HEK293 (cell line): Measurements from ENCODE around the gene ANKRD35.

Experiments
- CTCF ChIA-PET: fragments of 350-600 bp; formaldehyde crosslinking; extraction: SDS; loops from one replicate; lab custom pipeline; 2021; ENCODE audit warnings: antibody characterized with exemption; lab: Yijun Ruan, JAX
- POLR2A ChIA-PET: fragments of 300-600 bp; formaldehyde crosslinking; extraction: SDS; loops from one replicate; lab custom pipeline; 2020; ENCODE audit warnings: antibody characterized with exemption, inconsistent platforms; lab: Yijun Ruan, JAX
- H3K27ac ChIP-seq: fragments of 200-500 bp; sonication (Bioruptor generic); 2 replicates; pipeline ENCODE4 v1.5.1; 2014; ENCODE audit warnings: low read depth, low read length, control low read depth, inconsistent platforms; ENCODE audit errors: extremely low read depth
- H3K36me3 ChIP-seq, 2 experiments: fragments of 200-500 bp in 1 of 2; sonication (Bioruptor generic) in 1 of 2; 1 replicate in 1 of 2; 2 replicates in 1 of 2; pipeline ENCODE4 v1.5.1; 2014 to 2017; ENCODE audit warnings: inconsistent platforms in 2 of 2, low read length in 2 of 2; ENCODE audit not compliant: control insufficient read depth in 2 of 2, insufficient read depth in 1 of 2
- H3K4me1 ChIP-seq: fragments of 200-500 bp; sonication (Bioruptor generic); 2 replicates; pipeline ENCODE4 v1.5.1; 2014; ENCODE audit warnings: mild to moderate bottlenecking, low read length, inconsistent platforms; ENCODE audit not compliant: control insufficient read depth, insufficient read depth
- H3K4me3 ChIP-seq: 2 replicates; pipeline ENCODE4 v1.5.1; 2011; ENCODE audit warnings: low read depth, mild to moderate bottlenecking, control low read depth, low read length, moderate library complexity
- H3K9me3 ChIP-seq: fragments of 200-500 bp; sonication (Bioruptor generic); 2 replicates; pipeline ENCODE4 v1.5.1; 2014; ENCODE audit warnings: low read depth, low read length, inconsistent platforms; ENCODE audit not compliant: control insufficient read depth, insufficient read depth
- GLIS1 ChIP-seq: fragments of 450-650 bp; formaldehyde crosslinking; IDR thresholded peaks from 2 replicates; pipeline ENCODE4 v1.5.1; 2016; ENCODE audit warnings: missing biosample characterization, missing genetic modification characterization
- SCRT2 ChIP-seq: fragments of 450-650 bp; formaldehyde crosslinking; IDR thresholded peaks from 2 replicates; pipeline ENCODE4 v1.5.1; 2016; ENCODE audit warnings: missing biosample characterization, missing genetic modification characterization
- TCF7L2 ChIP-seq: IDR thresholded peaks from 2 replicates; pipeline ENCODE4 v1.6.1; 2011; ENCODE audit warnings: low read depth, mild to moderate bottlenecking, inconsistent platforms, low read length, moderate library complexity, borderline replicate concordance
- ZBTB21 ChIP-seq: fragments of 450-650 bp; formaldehyde crosslinking; IDR thresholded peaks from 2 replicates; pipeline ENCODE4 v1.5.1; 2017; ENCODE audit warnings: missing biosample characterization, missing genetic modification characterization
- ZFHX2 ChIP-seq: fragments of 450-650 bp; formaldehyde crosslinking; conservative IDR thresholded peaks from 2 replicates; pipeline ENCODE4 v1.5.1; 2016; ENCODE audit warnings: missing biosample characterization, missing genetic modification characterization
- ZNF169 ChIP-seq: fragments of 450-650 bp; formaldehyde crosslinking; IDR thresholded peaks from 2 replicates; pipeline ENCODE4 v1.5.1; 2016; ENCODE audit warnings: missing biosample characterization, missing genetic modification characterization
- ZNF324 ChIP-seq: fragments of 450-650 bp; formaldehyde crosslinking; IDR thresholded peaks from 2 replicates; pipeline ENCODE4 v1.5.1; 2016; ENCODE audit warnings: missing biosample characterization, missing genetic modification characterization
- ZNF350 ChIP-seq: fragments of 450-650 bp; formaldehyde crosslinking; IDR thresholded peaks from 2 replicates; pipeline ENCODE4 v1.5.0; 2017; ENCODE audit warnings: missing biosample characterization, mild to moderate bottlenecking, missing genetic modification characterization
- ZNF544 ChIP-seq: fragments of 450-650 bp; formaldehyde crosslinking; IDR thresholded peaks from 2 replicates; pipeline ENCODE4 v1.5.0; 2017; ENCODE audit warnings: missing biosample characterization, missing genetic modification characterization
- ZNF776 ChIP-seq: fragments of 450-650 bp; formaldehyde crosslinking; IDR thresholded peaks from 2 replicates; pipeline ENCODE4 v1.5.0; 2017; ENCODE audit warnings: missing biosample characterization, missing genetic modification characterization, borderline replicate concordance
- ZNF785 ChIP-seq: fragments of 450-650 bp; formaldehyde crosslinking; IDR thresholded peaks from 2 replicates; pipeline ENCODE4 v1.5.1; 2016; ENCODE audit warnings: missing biosample characterization, missing genetic modification characterization
- ZNF792 ChIP-seq: fragments of 450-650 bp; formaldehyde crosslinking; IDR thresholded peaks from 2 replicates; pipeline ENCODE4 v1.5.1; 2016; ENCODE audit warnings: missing biosample characterization, missing genetic modification characterization
- TF ChIP-seq, protein P1 (sequence below): fragments of 450-650 bp; formaldehyde crosslinking; IDR thresholded peaks from 2 replicates; pipeline ENCODE4 v1.5.1; 2016; ENCODE audit warnings: missing biosample characterization, missing genetic modification characterization
- TF ChIP-seq, protein P2 (sequence below): fragments of 450-650 bp; formaldehyde crosslinking; IDR thresholded peaks from 2 replicates; pipeline ENCODE4 v1.5.1; 2016; ENCODE audit warnings: missing biosample characterization, missing genetic modification characterization
- TF ChIP-seq, protein P3 (sequence below): fragments of 450-650 bp; formaldehyde crosslinking; IDR thresholded peaks from 2 replicates; pipeline ENCODE4 v1.5.1; 2016; ENCODE audit warnings: missing biosample characterization, missing genetic modification characterization
- TF ChIP-seq, protein P4 (sequence below): fragments of 450-650 bp; formaldehyde crosslinking; IDR thresholded peaks from 2 replicates; pipeline ENCODE4 v1.5.1; 2016; ENCODE audit warnings: missing biosample characterization, missing genetic modification characterization
- TF ChIP-seq, protein P5 (sequence below): fragments of 450-650 bp; formaldehyde crosslinking; IDR thresholded peaks from 2 replicates; pipeline ENCODE4 v1.5.1; 2017; ENCODE audit warnings: missing biosample characterization, missing genetic modification characterization

ANKRD35 gene

DNA sequence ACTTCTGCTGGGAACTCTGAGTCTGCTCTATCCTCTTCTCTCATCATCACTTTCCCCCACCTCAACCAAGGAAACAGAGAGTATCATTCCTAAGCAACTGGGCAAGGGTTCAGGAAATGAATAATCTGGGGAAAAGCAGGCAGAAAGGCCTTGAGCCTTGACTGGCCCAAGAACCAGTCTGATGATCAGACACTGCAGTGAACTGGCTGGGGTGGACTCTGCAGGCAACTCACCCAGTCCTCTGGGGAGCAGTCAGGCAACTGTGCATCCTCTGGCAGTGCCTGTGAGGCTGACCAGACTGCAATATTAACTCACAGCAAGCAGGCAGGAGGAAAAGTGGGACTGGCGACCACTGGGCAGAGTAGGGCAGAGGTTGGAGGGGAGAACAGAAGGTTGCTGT lies 991 bp downstream of the ANKRD35 start:
- POLR2A ChIA-PET: interaction anchor here (1.5 kb wide), 1 partner anchor 79 kb away, joined by 3 read pairs; the partner anchor contains the start of genes ANKRD34A and POLR3GL
- Histone ChIP-seq H3K4me3 (no peak overlapping the region), H3K36me3 (no peaks in the 10 kb centered on the region), H3K4me1 (no peaks in the 10 kb centered on the region; the same call in 1 of the 2 replicates), H3K27ac (no peak overlapping the region), H3K9me3 (no peaks in the 10 kb centered on the region)
- TF ChIP-seq, protein P1, sequence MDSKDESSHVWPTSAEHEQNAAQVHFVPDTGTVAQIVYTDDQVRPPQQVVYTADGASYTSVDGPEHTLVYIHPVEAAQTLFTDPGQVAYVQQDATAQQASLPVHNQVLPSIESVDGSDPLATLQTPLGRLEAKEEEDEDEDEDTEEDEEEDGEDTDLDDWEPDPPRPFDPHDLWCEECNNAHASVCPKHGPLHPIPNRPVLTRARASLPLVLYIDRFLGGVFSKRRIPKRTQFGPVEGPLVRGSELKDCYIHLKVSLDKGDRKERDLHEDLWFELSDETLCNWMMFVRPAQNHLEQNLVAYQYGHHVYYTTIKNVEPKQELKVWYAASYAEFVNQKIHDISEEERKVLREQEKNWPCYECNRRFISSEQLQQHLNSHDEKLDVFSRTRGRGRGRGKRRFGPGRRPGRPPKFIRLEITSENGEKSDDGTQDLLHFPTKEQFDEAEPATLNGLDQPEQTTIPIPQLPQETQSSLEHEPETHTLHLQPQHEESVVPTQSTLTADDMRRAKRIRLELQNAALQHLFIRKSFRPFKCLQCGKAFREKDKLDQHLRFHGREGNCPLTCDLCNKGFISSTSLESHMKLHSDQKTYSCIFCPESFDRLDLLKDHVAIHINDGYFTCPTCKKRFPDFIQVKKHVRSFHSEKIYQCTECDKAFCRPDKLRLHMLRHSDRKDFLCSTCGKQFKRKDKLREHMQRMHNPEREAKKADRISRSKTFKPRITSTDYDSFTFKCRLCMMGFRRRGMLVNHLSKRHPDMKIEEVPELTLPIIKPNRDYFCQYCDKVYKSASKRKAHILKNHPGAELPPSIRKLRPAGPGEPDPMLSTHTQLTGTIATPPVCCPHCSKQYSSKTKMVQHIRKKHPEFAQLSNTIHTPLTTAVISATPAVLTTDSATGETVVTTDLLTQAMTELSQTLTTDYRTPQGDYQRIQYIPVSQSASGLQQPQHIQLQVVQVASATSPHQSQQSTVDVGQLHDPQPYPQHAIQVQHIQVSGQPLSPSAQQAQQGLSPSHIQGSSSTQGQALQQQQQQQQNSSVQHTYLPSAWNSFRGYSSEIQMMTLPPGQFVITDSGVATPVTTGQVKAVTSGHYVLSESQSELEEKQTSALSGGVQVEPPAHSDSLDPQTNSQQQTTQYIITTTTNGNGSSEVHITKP (tag by site-specific recombination): peak; percentile 26; the same call in 1 of the 2 replicates
- TF ChIP-seq ZNF776 (tag by site-specific recombination): no peak
- CTCF ChIA-PET: interaction anchor here (0.7 to 2.2 kb wide), 5 partner anchors 25 to 100 kb away, joined by 3 to 9 read pairs (median 5); partner anchors contain the start of genes NUDT17 and PIAS3

DNA sequence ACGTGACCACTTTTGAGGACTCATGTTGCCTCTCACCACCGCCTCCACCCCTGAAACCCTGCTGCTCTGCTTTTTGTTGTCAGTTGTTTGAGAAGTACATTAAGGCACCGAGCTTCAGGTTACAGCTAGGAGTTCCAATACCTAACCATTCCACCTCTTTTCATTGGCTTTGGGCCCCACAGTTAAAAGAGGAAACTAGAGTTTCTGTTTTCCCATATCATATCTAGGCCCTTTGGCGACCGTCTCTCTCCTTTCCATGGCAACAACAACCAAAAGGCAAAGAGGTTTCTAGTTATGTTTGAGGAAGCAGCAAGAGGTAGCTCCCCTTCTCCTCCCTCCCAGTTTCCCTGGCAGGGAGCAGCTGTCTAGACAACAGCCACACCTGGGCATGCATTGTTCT lies 5.9 kb downstream of the ANKRD35 start:
- no peaks in the 10 kb centered on the region for H3K36me3 ChIP-seq
- no peaks in the 10 kb centered on the region for H3K9me3 ChIP-seq
- H3K4me1 ChIP-seq: no peaks in the 10 kb centered on the region
- no peak overlapping the region for H3K4me3 ChIP-seq
- TF ChIP-seq, protein P2, sequence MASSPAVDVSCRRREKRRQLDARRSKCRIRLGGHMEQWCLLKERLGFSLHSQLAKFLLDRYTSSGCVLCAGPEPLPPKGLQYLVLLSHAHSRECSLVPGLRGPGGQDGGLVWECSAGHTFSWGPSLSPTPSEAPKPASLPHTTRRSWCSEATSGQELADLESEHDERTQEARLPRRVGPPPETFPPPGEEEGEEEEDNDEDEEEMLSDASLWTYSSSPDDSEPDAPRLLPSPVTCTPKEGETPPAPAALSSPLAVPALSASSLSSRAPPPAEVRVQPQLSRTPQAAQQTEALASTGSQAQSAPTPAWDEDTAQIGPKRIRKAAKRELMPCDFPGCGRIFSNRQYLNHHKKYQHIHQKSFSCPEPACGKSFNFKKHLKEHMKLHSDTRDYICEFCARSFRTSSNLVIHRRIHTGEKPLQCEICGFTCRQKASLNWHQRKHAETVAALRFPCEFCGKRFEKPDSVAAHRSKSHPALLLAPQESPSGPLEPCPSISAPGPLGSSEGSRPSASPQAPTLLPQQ (tag by site-specific recombination): peak; percentile 80
- TF ChIP-seq SCRT2 (tag by site-specific recombination) (no peak), ZNF169 (no peak), ZNF544 (no peak), ZNF785 (no peak), ZBTB21 (tag by site-specific recombination) (no peak), ZNF324 (tag by site-specific recombination) (no peak), ZNF792 (tag by site-specific recombination) (no peak), ZNF350 (tag by site-specific recombination) (no peak), GLIS1 (no peak), TCF7L2 (no peak), ZFHX2 (no peak)
- TF ChIP-seq, protein P3, sequence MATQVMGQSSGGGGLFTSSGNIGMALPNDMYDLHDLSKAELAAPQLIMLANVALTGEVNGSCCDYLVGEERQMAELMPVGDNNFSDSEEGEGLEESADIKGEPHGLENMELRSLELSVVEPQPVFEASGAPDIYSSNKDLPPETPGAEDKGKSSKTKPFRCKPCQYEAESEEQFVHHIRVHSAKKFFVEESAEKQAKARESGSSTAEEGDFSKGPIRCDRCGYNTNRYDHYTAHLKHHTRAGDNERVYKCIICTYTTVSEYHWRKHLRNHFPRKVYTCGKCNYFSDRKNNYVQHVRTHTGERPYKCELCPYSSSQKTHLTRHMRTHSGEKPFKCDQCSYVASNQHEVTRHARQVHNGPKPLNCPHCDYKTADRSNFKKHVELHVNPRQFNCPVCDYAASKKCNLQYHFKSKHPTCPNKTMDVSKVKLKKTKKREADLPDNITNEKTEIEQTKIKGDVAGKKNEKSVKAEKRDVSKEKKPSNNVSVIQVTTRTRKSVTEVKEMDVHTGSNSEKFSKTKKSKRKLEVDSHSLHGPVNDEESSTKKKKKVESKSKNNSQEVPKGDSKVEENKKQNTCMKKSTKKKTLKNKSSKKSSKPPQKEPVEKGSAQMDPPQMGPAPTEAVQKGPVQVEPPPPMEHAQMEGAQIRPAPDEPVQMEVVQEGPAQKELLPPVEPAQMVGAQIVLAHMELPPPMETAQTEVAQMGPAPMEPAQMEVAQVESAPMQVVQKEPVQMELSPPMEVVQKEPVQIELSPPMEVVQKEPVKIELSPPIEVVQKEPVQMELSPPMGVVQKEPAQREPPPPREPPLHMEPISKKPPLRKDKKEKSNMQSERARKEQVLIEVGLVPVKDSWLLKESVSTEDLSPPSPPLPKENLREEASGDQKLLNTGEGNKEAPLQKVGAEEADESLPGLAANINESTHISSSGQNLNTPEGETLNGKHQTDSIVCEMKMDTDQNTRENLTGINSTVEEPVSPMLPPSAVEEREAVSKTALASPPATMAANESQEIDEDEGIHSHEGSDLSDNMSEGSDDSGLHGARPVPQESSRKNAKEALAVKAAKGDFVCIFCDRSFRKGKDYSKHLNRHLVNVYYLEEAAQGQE (tag by site-specific recombination): no peak
- TF ChIP-seq, protein P4, sequence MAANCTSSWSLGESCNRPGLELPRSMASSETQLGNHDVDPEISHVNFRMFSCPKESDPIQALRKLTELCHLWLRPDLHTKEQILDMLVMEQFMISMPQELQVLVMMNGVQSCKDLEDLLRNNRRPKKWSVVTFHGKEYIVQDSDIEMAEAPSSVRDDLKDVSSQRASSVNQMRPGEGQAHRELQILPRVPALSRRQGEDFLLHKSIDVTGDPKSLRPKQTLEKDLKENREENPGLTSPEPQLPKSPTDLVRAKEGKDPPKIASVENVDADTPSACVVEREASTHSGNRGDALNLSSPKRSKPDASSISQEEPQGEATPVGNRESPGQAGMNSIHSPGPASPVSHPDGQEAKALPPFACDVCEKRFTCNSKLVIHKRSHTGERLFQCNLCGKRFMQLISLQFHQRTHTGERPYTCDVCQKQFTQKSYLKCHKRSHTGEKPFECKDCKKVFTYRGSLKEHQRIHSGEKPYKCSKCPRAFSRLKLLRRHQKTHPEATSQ (tag by site-specific recombination): no peak
- TF ChIP-seq, protein P5, sequence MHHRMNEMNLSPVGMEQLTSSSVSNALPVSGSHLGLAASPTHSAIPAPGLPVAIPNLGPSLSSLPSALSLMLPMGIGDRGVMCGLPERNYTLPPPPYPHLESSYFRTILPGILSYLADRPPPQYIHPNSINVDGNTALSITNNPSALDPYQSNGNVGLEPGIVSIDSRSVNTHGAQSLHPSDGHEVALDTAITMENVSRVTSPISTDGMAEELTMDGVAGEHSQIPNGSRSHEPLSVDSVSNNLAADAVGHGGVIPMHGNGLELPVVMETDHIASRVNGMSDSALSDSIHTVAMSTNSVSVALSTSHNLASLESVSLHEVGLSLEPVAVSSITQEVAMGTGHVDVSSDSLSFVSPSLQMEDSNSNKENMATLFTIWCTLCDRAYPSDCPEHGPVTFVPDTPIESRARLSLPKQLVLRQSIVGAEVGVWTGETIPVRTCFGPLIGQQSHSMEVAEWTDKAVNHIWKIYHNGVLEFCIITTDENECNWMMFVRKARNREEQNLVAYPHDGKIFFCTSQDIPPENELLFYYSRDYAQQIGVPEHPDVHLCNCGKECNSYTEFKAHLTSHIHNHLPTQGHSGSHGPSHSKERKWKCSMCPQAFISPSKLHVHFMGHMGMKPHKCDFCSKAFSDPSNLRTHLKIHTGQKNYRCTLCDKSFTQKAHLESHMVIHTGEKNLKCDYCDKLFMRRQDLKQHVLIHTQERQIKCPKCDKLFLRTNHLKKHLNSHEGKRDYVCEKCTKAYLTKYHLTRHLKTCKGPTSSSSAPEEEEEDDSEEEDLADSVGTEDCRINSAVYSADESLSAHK (tag by site-specific recombination): 0 out of 2 replicates have a peak, but pooled peaks have one; percentile 57
- TF ChIP-seq, all 188 proteins: peak for 2
- no peak overlapping the region for H3K27ac ChIP-seq
- ChIA-PET POLR2A (interaction anchor here (1.0 kb wide), 1 partner anchor 21 kb away, joined by 5 read pairs; the partner anchor contains the start of gene PIAS3), CTCF (interaction anchor here (0.9 to 7.5 kb wide), 3 partner anchors 12 to 34 kb away, joined by 5 to 70 read pairs (median 17); partner anchors contain the start of gene NUDT17)
